SK-N-MC (cell line): ENCODE data around the gene PSEN1.

ENCODE experiments used
- EZH2 ChIP-seq: fragments of 200-600 bp; sonication (generic); IDR thresholded peaks from one replicate; pipeline ENCODE4 v1.6.1; 2017; ENCODE audit warnings: antibody characterized with exemption
- FOXP2 ChIP-seq: optimal IDR thresholded peaks from 2 replicates; pipeline ENCODE3; 2011; ENCODE audit warnings: mild to moderate bottlenecking, moderate library complexity; ENCODE audit not compliant: insufficient read depth; ENCODE audit errors: extremely low read length, control extremely low read depth
- POLR2AphosphoS5 ChIP-seq: IDR thresholded peaks from 2 replicates; pipeline ENCODE4 v1.6.1; 2012; ENCODE audit warnings: mild to moderate bottlenecking, low read depth, low read length, borderline replicate concordance

- TF ChIP-seq EZH2 (no peak), POLR2AphosphoS5 (no peak), FOXP2 (no peak)
Measured at GRCh38 chr14:73125169-73125588, 11.1 kb upstream of the PSEN1 start.
